HepG2 (cell line): ENCODE results near the gene TPRN. TPM values are rescaled to one million over a fixed set of nuclear protein-coding genes. Genes with fewer than 3 reads are reported as not detected.

Experiments
- AGO2 ChIP-seq: fragments of 200-400 bp; formaldehyde crosslinking; optimal IDR thresholded peaks from 2 replicates; pipeline ENCODE3; 2017; ENCODE audit warnings: mild to moderate bottlenecking, low read depth, low read length, moderate library complexity
- CTCF ChIP-seq: sonication (generic); formaldehyde crosslinking; IDR thresholded peaks from 2 replicates; pipeline ENCODE4 v1.5.0; 2020; ENCODE audit warnings: mild to moderate bottlenecking, missing genetic modification reagents, moderate library complexity
- FOXA3 ChIP-seq: IDR thresholded peaks from 2 replicates; pipeline ENCODE4 v1.6.1; 2016; ENCODE audit warnings: missing genetic modification reagents, missing compliant biosample characterization
- GABPA ChIP-seq, 2 experiments: IDR thresholded peaks; 2 replicates each; pipeline ENCODE4 v1.6.1; 2011 to 2016; ENCODE audit warnings: low read depth in 2 of 2, low read length in 1 of 2, missing biosample characterization in 1 of 2, missing genetic modification characterization in 1 of 2
- GPBP1L1 ChIP-seq: sonication (generic); formaldehyde crosslinking; IDR thresholded peaks from 2 replicates; pipeline ENCODE4 v1.5.0; 2020; ENCODE audit warnings: mild to moderate bottlenecking, missing genetic modification reagents
- HDAC2 ChIP-seq: sonication (generic); formaldehyde crosslinking; IDR thresholded peaks from 2 replicates; pipeline ENCODE4 v1.4.0; 2020; ENCODE audit warnings: missing genetic modification reagents
- IKZF1 ChIP-seq: fragments of 450-650 bp; IDR thresholded peaks from 2 replicates; pipeline ENCODE4 v1.7.1; 2016
- NKX3-1 ChIP-seq: sonication (generic); formaldehyde crosslinking; IDR thresholded peaks from 2 replicates; pipeline ENCODE4 v1.5.0; 2020; ENCODE audit warnings: missing genetic modification reagents
- SRY ChIP-seq: sonication (generic); formaldehyde crosslinking; IDR thresholded peaks from 2 replicates; pipeline ENCODE4 v1.8.0; 2022; ENCODE audit warnings: mild to moderate bottlenecking, missing genetic modification reagents
- STAG1 ChIP-seq: sonication (generic); formaldehyde crosslinking; IDR thresholded peaks from 2 replicates; pipeline ENCODE4 v1.4.0; 2020; ENCODE audit warnings: missing genetic modification reagents
- THYN1 ChIP-seq: sonication (generic); formaldehyde crosslinking; IDR thresholded peaks from 2 replicates; pipeline ENCODE4 v1.8.1; 2023; ENCODE audit warnings: low read depth, mild to moderate bottlenecking, moderate library complexity, missing genetic modification reagents, borderline replicate concordance
- ZBTB38 ChIP-seq: sonication (generic); formaldehyde crosslinking; IDR thresholded peaks from 2 replicates; pipeline ENCODE4 v1.5.1; 2020; ENCODE audit warnings: mild to moderate bottlenecking, missing genetic modification reagents
- ZFX ChIP-seq: sonication (generic); formaldehyde crosslinking; IDR thresholded peaks from 2 replicates; pipeline ENCODE4 v1.4.0; 2020; ENCODE audit warnings: mild to moderate bottlenecking, low read depth, missing genetic modification reagents, moderate library complexity
- ZNF556 ChIP-seq: sonication (generic); formaldehyde crosslinking; IDR thresholded peaks from 2 replicates; pipeline ENCODE4 v1.4.0; 2020; ENCODE audit warnings: mild to moderate bottlenecking, missing genetic modification reagents, borderline replicate concordance
- ZNF747 ChIP-seq: sonication (generic); formaldehyde crosslinking; IDR thresholded peaks from 2 replicates; pipeline ENCODE4 v1.8.1; 2023; ENCODE audit warnings: missing genetic modification reagents, mild to moderate bottlenecking, borderline replicate concordance
- ZNF75D ChIP-seq: sonication (generic); formaldehyde crosslinking; IDR thresholded peaks from 2 replicates; pipeline ENCODE4 v1.8.1; 2023; ENCODE audit warnings: missing genetic modification reagents, mild to moderate bottlenecking, borderline replicate concordance
- polyA plus RNA-seq, 8 experiments: library from polyadenylated mRNA; depleted of rRNA in 3 of 8; stranded (reverse) in 7 of 8; unstranded in 1 of 8; fragments of >200 nt; fragmentation: Illumina TruSeq in 4 of 8; extraction: Trizol in 4 of 8; gene quantifications; 2 replicates each; pipeline versions ENCODE4 v1.2.1 to v1.2.3, GENCODE V29; 2011 to 2016; ENCODE audit warnings: low read depth in 4 of 8, missing spikeins in 1 of 8, mixed read lengths in 1 of 8; ENCODE audit not compliant: insufficient read depth in 1 of 8
- total RNA-seq, 5 experiments: library from RNA; depleted of rRNA; stranded (reverse); fragments of >200 nt; fragmentation: Illumina TruSeq; extraction: Trizol; gene quantifications; 2 replicates each; pipeline ENCODE4 v1.2.3, GENCODE V29; 2016; ENCODE audit warnings: low read depth in 1 of 5
- TF ChIP-seq, protein P1 (sequence below), 2 experiments: sonication (generic) in 1 of 2; formaldehyde crosslinking in 1 of 2; IDR thresholded peaks; 2 replicates each; pipeline versions ENCODE4 v1.4.0 to v1.6.1; 2016 to 2020; ENCODE audit warnings: borderline replicate concordance in 1 of 2, low read depth in 1 of 2, mild to moderate bottlenecking in 1 of 2, missing genetic modification reagents in 1 of 2
- TF ChIP-seq, protein P2 (sequence below): sonication (generic); formaldehyde crosslinking; IDR thresholded peaks from 2 replicates; pipeline ENCODE4 v1.4.0; 2020; ENCODE audit warnings: mild to moderate bottlenecking, missing genetic modification reagents

TPRN gene
- total and polyA plus RNA-seq, 2 of the 13 experiments (the other 11 are each of a cell fraction or from before 2014, with no cell fraction given), result 10.1 to 19.2 TPM

- TF ChIP-seq CTCF (CRISPR knock-in tag) (peak; percentile 27; the same call in 1 of the 2 replicates), ZFX (peak; percentile 25; the same call in 1 of the 2 replicates), THYN1 (no peak), FOXA3 (CRISPR knock-in tag) (no peak), ZNF75D (CRISPR knock-in tag) (no peak), ZNF556 (no peak), SRY (CRISPR knock-in tag) (0 out of 2 replicates have a peak, but pooled peaks have one; percentile 19), AGO2 (peak; percentile 70), IKZF1 (no peak), ZNF747 (CRISPR knock-in tag) (no peak), HDAC2 (CRISPR knock-in tag) (no peak), GPBP1L1 (CRISPR knock-in tag) (no peak), STAG1 (CRISPR knock-in tag) (no peak), NKX3-1 (CRISPR knock-in tag) (no peak), ZBTB38 (peak; percentile 15; the same call in 1 of the 2 replicates), GABPA (IDR thresholded peaks at IDR 0.05; ENCODE audit: low read depth, low read length) (no peak), GABPA (CRISPR knock-in tag; IDR thresholded peaks at IDR 0.05; ENCODE audit: low read depth) (no peak)
- TF ChIP-seq, protein P1, sequence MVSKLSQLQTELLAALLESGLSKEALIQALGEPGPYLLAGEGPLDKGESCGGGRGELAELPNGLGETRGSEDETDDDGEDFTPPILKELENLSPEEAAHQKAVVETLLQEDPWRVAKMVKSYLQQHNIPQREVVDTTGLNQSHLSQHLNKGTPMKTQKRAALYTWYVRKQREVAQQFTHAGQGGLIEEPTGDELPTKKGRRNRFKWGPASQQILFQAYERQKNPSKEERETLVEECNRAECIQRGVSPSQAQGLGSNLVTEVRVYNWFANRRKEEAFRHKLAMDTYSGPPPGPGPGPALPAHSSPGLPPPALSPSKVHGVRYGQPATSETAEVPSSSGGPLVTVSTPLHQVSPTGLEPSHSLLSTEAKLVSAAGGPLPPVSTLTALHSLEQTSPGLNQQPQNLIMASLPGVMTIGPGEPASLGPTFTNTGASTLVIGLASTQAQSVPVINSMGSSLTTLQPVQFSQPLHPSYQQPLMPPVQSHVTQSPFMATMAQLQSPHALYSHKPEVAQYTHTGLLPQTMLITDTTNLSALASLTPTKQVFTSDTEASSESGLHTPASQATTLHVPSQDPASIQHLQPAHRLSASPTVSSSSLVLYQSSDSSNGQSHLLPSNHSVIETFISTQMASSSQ (IDR thresholded peaks at IDR 0.05; ENCODE audit: low read depth), result no peak
- TF ChIP-seq, protein P1 (CRISPR knock-in tag; IDR thresholded peaks at IDR 0.05; ENCODE audit: borderline replicate concordance), result peak; percentile 17; the same call in 1 of the 2 replicates
- TF ChIP-seq, protein P2, sequence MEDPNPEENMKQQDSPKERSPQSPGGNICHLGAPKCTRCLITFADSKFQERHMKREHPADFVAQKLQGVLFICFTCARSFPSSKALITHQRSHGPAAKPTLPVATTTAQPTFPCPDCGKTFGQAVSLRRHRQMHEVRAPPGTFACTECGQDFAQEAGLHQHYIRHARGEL (CRISPR knock-in tag), result no peak
Measured at GRCh38 chr9:137244486-137245449, 44.2 kb upstream of the TPRN start (continued).
